HepG2 (cell line): ENCODE results near the gene HYAL1. TPM values are rescaled to one million over a fixed set of nuclear protein-coding genes. Genes with fewer than 3 reads are reported as not detected.
A peak's percentile ranks its signal among the peaks of the same experiment; 100 is the strongest.

Experiments
- ARID5B ChIP-seq: IDR thresholded peaks from 2 replicates; pipeline ENCODE4 v1.4.0; 2020; ENCODE audit warnings: mild to moderate bottlenecking, missing genetic modification reagents
- BATF2 ChIP-seq: sonication (generic); formaldehyde crosslinking; IDR thresholded peaks from 2 replicates; pipeline ENCODE4 v1.8.0; 2022; ENCODE audit warnings: mild to moderate bottlenecking, missing genetic modification reagents, moderate library complexity
- BCLAF1 ChIP-seq: fragments of 450-650 bp; IDR thresholded peaks from 2 replicates; pipeline ENCODE4 v1.6.1; 2017; ENCODE audit warnings: mild to moderate bottlenecking
- HOMEZ ChIP-seq: IDR thresholded peaks from 2 replicates; pipeline ENCODE4 v1.6.1; 2016; ENCODE audit warnings: low read depth
- KDM6A ChIP-seq: IDR thresholded peaks from 2 replicates; pipeline ENCODE4 v1.6.1; 2016; ENCODE audit warnings: low read depth
- MYNN ChIP-seq: sonication (generic); formaldehyde crosslinking; IDR thresholded peaks from 2 replicates; pipeline ENCODE4 v1.4.0; 2020; ENCODE audit warnings: mild to moderate bottlenecking, low read depth, missing genetic modification reagents
- NCOR1 ChIP-seq: fragments of 200-600 bp; sonication (generic); IDR thresholded peaks from 2 replicates; pipeline ENCODE4 v1.7.0; 2017; ENCODE audit warnings: antibody characterized with exemption, low read length, borderline replicate concordance
- RNF2 ChIP-seq: fragments of 450-650 bp; conservative IDR thresholded peaks from 2 replicates; pipeline ENCODE4 v1.6.1; 2016; ENCODE audit warnings: low read depth
- SKI ChIP-seq: fragments of 450-650 bp; IDR thresholded peaks from one replicate; pipeline ENCODE4 v1.6.1; 2018; ENCODE audit warnings: mild to moderate bottlenecking; ENCODE audit not compliant: partially characterized antibody
- ZBTB7B ChIP-seq: sonication (generic); formaldehyde crosslinking; IDR thresholded peaks from 2 replicates; pipeline ENCODE4 v1.4.0; 2020; ENCODE audit warnings: missing genetic modification reagents
- ZNF569 ChIP-seq: sonication (generic); formaldehyde crosslinking; IDR thresholded peaks from 2 replicates; pipeline ENCODE4 v1.5.0; 2020; ENCODE audit warnings: mild to moderate bottlenecking, missing genetic modification reagents, moderate library complexity, borderline replicate concordance
- ZNF691 ChIP-seq: sonication (generic); formaldehyde crosslinking; IDR thresholded peaks from 2 replicates; pipeline ENCODE4 v1.4.0; 2020; ENCODE audit warnings: missing genetic modification reagents, low read depth, mild to moderate bottlenecking, borderline replicate concordance
- ZNF703 ChIP-seq: sonication (generic); formaldehyde crosslinking; IDR thresholded peaks from 2 replicates; pipeline ENCODE4 v1.5.1; 2020; ENCODE audit warnings: missing genetic modification reagents, mild to moderate bottlenecking, moderate library complexity, borderline replicate concordance
- polyA plus RNA-seq, 8 experiments: library from polyadenylated mRNA; depleted of rRNA in 3 of 8; stranded (reverse) in 7 of 8; unstranded in 1 of 8; fragments of >200 nt; fragmentation: Illumina TruSeq in 4 of 8; extraction: Trizol in 4 of 8; gene quantifications; 2 replicates each; pipeline versions ENCODE4 v1.2.1 to v1.2.3, GENCODE V29; 2011 to 2016; ENCODE audit warnings: low read depth in 4 of 8, missing spikeins in 1 of 8, mixed read lengths in 1 of 8; ENCODE audit not compliant: insufficient read depth in 1 of 8
- total RNA-seq, 5 experiments: library from RNA; depleted of rRNA; stranded (reverse); fragments of >200 nt; fragmentation: Illumina TruSeq; extraction: Trizol; gene quantifications; 2 replicates each; pipeline ENCODE4 v1.2.3, GENCODE V29; 2016; ENCODE audit warnings: low read depth in 1 of 5
- TF ChIP-seq, protein P1 (sequence below), 2 experiments: fragments of 450-650 bp in 1 of 2; sonication (generic) in 1 of 2; formaldehyde crosslinking; IDR thresholded peaks; 2 replicates each; pipeline versions ENCODE4 v1.5.0 to v1.8.0; 2020 to 2022; ENCODE audit warnings: mild to moderate bottlenecking in 1 of 2, missing genetic modification reagents in 1 of 2
- TF ChIP-seq, protein P2 (sequence below): fragments of 450-650 bp; IDR thresholded peaks from 2 replicates; pipeline ENCODE4 v1.6.1; 2017

Gene HYAL1
- total and polyA plus RNA-seq, 2 of the 13 experiments (the other 11 are each of a cell fraction or from before 2014, with no cell fraction given), result 76.5 to 193 TPM

DNA sequence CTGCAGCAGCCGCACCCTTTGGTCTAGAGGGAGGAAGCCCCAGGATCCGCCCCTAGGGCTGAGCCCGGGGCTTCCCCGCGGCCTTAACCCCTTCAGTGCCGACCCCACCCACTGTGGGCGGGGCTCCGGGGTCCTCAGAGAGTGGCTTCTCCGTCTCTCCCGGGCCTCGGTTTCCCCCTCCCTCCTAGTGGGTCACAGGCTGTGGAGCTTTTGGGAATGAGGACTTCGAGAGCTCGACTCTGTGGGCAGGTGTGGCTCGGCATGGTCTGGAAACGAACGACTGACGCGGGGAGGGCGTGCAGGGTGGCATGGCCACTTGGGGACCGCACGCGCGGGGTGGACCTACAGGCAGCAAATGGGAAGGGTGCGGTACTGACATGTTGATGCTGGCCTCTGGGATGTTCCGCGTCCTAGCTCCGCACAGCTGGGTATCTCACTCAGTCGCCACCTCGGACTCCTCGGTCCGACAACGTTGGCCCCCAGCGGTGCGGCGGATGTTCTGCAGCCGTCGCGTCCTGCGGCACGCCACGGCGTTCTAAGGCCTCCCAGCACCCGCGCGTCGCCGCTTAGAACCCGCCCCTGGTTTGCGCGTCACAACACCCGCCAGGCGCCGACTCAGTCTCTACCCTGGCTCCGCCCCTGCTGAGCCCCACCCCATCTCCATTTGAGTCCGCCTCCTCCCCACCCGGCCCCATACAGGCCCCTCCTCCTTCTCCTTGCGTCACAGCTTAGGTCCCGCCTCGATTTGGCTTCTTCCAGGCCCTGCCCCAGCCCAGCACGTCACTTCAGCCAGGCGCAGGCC, 4.3 kb downstream of the HYAL1 start, which contains the start of the genes HYAL3 and NAA80 (continued):
- TF ChIP-seq ARID5B (CRISPR knock-in tag) (no peak; the same call in 1 of the 2 replicates), BATF2 (CRISPR knock-in tag) (0 out of 2 replicates have a peak, but pooled peaks have one; percentile 72), SKI (peak; percentile 66), ZNF691 (CRISPR knock-in tag) (no peak), ZBTB7B (CRISPR knock-in tag) (peak; percentile 35; the same call in 1 of the 2 replicates), ZNF569 (CRISPR knock-in tag) (no peak), NCOR1 (peak; percentile 19; the same call in 1 of the 2 replicates), KDM6A (CRISPR knock-in tag) (0 out of 2 replicates have a peak, but pooled peaks have one; percentile 18), MYNN (CRISPR knock-in tag) (no peak), BCLAF1 (no peak), ZNF703 (CRISPR knock-in tag) (peak; percentile 62; the same call in 1 of the 2 replicates), RNF2 (0 out of 2 replicates have a peak, but pooled peaks have one; percentile 34), HOMEZ (CRISPR knock-in tag) (0 out of 2 replicates have a peak, but pooled peaks have one; percentile 19)
- TF ChIP-seq, protein P1, sequence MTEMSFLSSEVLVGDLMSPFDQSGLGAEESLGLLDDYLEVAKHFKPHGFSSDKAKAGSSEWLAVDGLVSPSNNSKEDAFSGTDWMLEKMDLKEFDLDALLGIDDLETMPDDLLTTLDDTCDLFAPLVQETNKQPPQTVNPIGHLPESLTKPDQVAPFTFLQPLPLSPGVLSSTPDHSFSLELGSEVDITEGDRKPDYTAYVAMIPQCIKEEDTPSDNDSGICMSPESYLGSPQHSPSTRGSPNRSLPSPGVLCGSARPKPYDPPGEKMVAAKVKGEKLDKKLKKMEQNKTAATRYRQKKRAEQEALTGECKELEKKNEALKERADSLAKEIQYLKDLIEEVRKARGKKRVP (CRISPR knock-in tag; IDR thresholded peaks at IDR 0.05), result no peak
- TF ChIP-seq, protein P2, sequence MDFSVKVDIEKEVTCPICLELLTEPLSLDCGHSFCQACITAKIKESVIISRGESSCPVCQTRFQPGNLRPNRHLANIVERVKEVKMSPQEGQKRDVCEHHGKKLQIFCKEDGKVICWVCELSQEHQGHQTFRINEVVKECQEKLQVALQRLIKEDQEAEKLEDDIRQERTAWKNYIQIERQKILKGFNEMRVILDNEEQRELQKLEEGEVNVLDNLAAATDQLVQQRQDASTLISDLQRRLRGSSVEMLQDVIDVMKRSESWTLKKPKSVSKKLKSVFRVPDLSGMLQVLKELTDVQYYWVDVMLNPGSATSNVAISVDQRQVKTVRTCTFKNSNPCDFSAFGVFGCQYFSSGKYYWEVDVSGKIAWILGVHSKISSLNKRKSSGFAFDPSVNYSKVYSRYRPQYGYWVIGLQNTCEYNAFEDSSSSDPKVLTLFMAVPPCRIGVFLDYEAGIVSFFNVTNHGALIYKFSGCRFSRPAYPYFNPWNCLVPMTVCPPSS, result no peak
